HG03108 (cell line): ENCODE results near the gene SASH3.

Experiments
- ATAC-seq: cut with Tn5 transposase; IDR thresholded peaks from one replicate; pipeline ENCODE4 v1.9.1; 2021; ENCODE audit warnings: moderate library complexity; ENCODE audit not compliant: unreplicated experiment

The SASH3 gene

DNA sequence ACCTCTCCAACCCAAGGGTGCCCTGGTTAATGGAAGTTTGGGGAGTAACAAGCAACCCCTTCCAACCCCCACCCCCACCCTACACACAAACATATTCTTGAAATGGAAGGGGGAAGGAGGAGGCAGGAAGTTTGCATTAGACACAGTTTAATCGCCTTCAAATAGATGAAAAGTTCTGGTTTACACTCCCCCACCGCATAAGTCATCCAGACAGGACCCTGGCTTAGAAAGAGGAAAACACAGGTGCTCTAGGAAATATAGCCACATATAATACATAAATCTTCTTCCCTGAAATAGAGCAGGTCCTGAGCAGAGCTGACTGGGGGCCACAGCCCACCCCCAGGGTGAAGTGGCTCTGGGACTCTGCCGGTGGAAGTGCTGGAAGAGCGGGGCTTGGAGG lies 25.1 kb downstream of the SASH3 start:
- ATAC-seq, result no peak

DNA sequence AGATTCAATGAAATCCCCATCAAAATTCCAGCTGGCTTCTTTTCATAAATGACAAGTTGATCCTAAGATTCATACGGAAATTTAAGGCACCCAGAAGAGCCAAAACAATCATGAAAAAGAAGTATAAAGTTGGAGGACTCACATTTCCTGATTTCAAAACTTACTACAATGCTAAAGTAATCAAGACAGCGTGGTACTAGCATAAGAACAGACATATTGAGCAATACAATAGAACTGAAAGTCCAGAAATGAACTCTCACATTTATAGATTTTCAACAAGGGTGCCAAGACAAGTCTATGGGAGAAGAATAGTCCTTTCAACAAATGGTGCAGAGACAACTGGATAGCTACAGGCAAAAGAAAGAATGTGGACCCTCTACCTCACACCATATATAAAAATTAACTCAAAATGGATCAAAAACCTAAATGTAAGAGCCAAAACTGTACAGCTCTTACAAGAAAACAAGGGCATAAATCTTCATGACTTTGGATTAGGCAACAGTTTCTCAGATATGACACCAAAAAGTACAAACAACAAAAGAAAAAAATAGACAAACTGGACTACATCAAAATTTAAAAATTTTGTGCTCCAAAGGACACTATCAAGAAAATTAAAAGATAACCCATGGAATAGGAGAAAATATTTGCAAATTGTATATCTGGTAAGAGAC lies 28.5 kb downstream of the SASH3 start:
- ATAC-seq, result no peak

DNA sequence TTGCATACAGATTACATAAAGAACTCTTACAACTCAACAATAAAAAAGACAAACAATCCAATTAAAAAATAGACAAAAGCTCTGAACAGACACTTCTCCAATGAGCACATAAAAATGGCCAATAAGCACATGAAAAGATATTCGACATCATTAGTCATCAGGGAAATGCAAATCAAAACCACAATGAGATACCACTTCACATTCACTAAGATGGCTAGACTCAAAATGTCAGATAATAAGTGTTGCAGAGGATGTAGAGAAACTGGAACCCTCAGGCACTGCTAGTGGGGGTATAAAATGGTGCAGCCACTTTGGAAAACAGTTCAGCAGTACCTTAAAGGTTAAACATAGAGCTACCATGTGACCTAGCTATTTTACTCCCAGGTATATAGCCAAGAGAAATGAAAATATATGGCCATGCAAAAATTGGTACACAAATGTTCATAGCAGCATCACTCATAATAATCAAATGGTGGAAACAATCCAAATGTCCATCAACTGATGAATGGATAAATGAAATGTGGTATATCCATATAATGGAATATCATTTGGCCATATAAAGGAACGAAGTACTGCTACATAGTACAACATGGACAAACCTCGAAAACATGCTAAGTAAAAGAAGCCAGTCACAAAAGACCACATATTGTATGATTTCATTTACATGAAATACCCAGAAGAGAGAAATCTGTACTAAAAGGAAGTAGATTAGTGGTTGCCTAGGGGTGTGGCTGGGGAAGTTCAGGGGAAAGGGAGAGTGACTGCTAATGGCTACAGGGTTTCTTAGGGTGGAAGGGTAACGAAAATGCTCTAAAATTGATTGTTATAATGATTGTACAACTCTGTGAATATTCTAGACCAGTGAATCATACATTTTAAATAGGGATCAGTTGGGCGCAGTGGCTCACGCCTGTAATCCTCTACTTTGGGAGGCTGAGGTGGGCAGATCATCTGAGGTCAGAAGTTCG lies 29.4 kb downstream of the SASH3 start:
- no peak for ATAC-seq

DNA sequence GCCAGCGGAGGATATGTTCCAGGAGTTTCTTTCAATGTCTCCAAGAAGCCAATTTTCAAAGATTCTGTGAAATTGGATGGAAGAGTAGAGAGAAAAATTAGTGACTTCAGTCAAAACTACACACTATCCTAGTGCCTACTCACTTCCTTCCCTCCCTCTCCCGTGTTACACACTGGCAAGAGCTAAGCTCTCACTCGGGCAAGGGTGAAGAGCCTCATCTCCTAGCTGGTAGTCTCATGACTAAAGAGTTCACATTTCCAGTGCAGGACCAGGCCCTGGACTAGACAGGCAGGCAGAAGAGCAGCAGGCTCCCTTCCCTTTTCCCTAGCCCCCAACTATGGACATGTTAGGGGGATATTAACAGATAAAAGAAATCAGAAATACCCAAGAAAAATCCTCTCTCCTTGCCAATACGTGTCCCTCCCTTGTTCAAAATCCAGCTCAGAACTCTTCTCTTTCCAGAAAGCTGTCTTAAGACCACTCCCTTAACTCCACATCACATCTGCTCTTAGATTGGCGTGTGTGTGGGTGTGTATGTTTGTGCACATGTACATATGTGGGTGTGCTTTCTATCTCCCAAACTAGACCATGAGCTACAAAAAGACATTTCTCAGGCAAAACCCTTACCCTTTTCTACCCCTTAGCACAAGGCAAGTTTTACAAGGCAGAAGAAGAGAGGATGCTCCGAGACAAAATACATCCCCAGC lies 34.1 kb downstream of the SASH3 start:
- ATAC-seq, result no peak

DNA sequence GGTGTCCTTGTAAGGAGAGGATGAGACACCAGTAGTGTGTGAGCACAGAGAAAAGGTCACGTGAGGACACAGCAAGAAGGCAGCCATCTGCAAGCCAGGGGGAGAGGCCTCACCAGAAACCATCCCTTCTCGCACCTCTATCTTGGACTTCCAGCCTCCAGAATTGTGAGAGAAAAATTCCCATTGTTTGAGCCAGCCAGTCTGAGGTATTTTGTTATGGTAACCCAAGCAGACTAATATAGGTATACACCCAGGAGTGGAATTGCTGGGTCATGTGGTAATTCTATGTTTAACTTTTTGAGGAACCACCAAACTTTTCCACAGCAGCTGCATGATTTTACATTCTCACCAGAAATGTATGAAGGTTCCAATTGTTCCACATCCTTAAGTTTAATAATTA lies 38.4 kb downstream of the SASH3 start:
- ATAC-seq, result no peak

DNA sequence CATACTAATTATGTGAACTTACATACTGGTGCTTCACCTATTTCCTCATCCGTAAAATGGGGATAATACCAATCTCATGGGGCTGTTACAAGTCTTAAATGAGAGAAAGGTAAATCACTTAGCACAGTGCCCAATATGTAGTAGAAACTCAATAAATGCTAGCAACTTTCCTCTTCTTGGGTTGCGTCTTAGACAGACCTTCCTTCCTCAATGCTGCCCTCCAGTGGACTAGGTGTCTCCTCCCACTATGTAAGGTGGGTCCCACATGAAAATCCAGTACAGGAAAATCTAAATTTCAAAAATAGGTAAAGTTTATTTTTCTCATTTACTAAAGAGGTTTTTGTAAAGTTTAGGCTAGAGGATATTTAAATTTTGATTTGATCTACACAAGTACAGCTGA lies 43.4 kb downstream of the SASH3 start:
- no peak for ATAC-seq

DNA sequence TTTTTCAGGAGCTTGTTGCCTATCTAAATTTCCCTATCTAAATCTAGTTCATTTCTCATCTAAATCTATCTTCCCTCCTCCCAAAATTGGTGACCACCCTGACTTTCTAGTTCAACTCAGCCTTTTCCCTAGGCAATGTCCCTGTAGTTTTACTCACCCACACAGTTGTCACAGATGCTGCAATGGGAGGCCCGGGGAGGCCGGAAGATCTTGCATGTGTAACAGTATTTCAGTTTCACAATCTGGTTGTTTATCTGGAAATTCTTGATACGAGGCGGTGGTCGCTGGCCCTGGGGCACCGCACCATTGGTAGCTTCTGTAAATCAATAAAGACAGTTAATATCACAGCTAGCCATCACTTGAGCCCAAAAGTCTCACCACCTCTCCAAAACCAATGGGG lies 43.8 kb downstream of the SASH3 start:
- no peak for ATAC-seq

DNA sequence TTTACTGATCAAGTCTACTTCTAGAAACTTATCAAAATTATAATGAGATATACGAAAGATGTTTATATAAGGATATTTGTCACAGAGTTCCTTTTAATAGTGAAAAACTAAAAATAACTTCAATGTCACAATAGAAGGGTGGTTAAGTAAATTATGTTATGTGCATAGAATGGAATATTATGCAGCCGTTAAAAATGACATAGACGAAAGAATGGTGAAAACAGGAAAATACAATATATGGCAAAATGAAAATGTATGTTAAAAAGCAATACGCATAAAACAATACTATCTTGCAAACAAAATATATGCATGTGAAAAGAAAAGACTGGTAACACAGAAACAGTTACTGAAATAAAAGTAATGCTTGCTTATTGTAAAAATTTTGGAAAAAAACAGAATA lies 44.9 kb downstream of the SASH3 start:
- no peak for ATAC-seq

DNA sequence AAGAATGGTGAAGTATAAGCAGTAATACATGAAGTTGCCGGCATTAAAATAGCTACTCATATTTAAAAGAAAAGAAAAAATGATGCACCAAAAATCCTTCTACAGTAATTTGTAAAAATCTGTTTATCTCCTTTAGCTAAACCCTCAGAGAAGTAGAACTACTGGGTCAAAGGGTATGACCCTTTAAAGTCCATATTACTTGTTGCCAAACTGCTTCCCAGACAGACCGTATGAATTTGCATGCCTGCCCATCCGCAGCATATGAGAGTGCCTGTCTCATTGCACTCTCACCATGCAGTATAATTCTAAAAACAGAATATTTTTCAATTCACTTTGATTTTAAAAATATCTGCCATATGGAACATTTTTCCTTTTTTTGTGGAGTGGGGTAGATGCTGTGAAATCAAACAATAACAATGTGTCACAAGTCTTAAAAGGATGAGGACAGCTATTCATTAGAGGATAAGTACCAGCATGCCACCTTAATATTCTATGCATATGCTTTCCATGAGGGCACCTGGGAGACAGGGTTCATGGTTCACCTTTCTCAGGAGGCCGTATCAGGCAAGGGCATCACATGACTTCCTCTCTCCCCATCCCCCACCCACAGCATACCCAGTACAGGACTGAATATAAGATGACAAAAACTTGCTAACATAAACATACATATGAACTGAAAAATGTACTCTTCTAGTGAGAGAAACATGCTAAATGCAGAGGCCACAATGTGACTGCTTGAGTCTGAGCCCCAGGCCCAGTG lies 46.2 kb downstream of the SASH3 start:
- ATAC-seq, result no peak

DNA sequence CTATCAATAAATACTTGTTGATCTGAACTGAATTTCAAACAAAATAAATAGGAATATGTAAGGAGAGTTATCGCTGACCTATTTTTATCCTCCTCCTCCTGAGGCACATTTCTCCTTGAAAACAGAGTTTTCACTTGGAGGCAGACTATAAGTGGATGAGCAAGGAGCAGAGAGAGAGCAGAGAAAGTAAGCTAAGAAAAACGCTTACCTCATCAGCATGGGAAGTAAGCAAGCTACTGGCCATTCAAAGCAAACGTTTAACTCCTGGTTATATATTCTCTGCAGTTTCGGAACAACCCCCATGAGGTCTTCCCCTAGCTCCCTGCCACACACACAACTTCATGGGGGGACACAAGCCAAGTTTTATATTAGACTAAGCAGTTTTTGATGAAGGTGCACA lies 50.7 kb downstream of the SASH3 start:
- no peak for ATAC-seq

DNA sequence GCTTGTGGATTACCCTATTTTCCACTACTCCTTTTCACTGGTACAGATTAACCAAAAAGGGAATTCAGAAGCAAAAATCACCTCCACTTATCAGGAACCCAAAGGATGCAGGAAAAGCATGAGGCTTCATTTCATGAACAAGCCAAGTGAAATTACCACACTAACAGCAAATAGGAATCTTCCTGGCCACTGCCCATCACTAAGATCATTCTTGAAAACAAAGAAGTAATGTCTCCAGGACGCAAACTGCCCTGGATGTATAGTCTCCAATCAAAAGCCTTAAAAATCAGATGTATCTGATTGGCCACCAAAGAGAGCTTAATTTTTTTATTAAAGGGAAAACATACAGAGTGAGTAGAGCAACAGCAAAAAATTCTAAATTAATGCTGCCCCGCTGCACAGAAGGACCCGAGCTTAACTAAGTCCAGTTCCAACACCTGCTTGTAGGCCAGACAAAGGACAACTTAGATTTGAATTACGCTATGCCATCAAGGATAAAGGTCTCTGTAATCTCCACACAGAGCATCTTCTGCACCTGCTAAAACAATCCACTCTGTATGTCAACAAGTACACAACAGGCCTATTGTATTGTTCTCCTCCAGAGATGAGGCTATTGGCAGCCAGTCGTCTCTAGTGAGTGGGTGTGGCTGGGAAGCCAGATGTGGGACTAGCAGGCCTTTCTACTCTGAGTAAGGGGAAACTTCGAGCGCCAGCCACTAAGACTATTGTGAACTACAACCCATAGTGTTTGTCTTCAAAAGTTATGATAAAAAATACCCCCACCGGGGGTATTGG lies 51.5 kb downstream of the SASH3 start:
- no peak for ATAC-seq

DNA sequence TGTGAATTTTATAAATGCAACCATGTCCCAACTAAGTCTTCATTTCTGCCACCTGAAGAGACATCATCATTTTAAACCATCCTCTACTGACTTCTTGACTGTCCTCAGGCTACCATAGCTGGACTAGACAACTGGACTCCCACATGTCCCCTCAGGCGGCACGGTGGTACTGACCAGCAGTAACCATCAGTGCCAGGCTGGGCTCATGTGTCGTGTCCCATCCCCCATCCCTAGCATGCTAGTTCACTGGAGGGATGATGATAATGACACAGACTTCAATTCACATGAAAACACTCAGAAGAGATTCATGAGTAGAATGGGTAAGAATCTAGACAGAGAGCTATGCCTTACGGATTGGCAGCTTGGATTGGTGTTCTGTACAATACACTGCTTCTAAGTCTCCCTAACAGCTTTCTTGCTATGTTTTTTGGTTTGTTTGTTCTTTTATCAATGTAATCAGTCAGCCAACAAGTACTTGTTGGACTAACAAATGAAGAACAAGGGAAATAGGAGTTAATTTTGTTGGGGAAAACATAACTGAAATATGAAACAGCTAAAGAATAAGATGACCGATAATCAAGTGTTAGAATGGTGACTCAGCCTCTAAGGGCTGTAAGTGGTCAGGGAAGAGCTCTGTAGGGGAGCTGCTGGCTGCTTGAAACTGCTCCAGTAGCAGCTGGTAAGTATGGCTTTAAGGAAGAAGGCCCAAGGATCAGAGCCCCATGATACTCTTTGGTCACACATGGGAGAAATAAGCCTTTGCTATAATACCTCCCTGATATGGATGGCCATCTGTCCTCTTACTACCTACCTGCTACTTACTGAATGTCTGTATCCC lies 53.6 kb downstream of the SASH3 start:
- ATAC-seq, result no peak

DNA sequence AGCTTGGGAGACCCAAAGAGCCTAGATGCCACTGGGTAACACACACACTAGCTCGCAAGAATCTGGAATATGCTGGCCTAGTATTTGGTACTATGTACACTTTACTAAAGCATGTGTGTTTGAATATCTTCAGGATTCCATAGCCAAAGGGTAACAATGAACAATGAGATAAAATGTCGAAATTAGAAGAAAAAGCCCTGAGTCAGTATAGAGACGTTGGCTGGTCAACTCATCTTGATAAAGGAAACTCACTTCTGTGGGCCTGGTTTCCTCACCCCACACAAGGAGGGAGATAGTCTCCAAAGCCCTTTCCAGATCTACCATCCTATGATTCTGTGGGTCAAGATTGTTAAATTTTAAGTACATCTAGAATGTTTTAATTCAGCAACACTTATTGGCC lies 57.1 kb downstream of the SASH3 start:
- no peak for ATAC-seq

DNA sequence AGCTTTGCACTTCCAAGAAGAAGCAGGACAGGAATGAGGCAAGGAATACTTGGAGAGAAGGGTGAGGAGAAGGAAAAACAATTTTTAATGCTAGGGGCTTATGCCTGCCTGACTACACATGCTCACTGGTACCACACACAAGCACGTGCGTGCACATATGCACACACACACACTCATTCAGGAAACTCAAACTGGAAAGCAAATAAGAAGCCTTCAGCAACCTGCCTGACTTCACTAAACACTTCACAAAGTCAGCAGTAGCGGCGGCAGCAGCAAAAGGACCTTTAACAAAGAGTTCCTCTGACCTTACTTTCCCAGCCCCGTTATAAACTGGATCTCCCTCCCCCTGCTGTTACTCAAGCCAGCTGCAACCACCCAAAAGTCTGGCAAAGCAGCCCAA lies 60.6 kb downstream of the SASH3 start:
- no peak for ATAC-seq

DNA sequence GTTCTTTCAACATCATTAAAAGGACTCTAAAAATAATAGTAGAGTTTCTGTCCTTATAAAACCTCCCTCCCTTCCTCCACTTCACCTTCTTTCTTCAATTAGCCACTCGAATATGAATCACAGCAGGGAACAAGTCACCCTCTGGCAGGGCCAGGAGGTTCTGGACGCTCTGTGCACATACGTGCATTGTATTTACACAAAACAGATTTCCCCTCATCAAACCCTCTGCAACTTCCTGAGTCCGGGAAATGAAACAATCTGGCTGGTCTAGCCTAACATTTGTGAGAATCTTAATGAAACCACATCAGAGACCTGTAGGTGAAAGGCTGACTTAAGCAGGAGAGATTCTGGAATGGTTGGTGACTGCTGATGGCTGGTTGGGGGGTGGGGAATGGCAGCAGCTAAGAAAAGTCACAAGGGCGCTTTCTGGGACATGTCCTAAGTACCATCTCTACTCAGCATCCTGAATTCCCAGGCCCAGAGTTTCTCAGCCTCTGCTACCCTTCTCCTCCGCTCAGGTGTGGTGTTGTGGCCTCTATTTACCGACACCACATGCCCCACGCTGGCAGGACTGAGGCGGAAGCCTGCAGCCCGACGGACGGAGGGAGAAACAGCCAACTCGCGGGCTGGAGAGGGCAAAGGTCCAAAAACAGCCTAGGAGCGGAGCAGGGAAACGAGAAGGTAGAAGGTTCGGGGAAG lies 62.9 kb downstream of the SASH3 start:
- no peak for ATAC-seq

DNA sequence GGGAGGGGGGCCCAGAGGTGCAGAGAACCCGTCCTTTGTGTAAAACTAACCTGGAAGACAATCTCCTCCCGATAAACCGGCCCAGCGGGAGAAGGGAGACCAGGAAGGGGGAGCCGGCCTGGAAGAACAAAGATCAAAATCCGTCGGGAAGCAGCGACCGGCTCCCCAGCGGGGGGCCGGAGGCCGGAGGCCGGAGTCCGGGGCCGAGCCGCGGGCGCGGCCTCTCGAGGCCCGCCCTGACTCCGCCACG lies 63.4 kb downstream of the SASH3 start:
- no peak for ATAC-seq

DNA sequence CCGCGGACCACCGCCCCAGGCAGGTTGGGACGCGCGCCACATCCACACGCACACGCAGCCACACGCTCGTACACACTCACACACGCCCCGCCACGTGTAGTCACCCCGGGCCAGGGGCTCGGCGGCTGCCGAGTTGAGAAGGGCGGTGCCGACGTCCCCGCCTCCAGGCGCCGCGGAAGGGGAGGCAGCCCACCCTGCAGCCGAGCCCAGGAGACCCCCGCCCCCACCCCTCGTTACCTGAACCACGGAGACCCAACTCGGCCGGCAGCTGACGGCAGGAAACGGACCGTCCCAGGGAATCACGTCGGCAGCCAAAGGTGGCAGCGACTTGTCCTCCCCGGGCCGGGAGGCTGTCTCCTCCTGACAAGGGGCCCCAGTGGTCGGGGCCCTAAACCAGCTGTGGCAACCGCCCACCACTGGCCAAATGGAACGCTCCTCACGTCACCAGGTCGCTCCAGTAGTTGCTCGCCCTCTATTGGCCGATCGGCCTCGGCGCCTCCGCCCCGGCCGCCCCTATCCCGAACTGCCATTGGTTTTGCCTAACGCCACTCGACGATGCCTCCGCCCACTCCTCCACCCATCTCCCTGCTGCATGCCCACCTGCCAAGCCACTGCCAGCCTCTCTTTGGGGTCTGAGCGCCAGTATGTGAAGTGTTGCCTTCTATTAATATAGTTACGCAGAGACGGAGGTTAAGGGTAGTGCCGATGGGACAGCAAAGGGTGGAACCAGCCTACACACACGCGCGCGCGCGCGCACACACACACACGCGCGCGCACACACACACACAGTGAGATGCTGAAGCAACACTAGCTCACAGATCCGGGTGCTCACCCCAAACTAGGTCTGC lies 63.9 kb downstream of the SASH3 start, which contains the start of gene ZDHHC9:
Gene ZDHHC9 (minus strand): TSS at position 428 of the 848 bp plus-strand sequence. CDS start 1,941 bp downstream, outside the sequence.
- ATAC-seq, result peak; percentile 99
